Measurements from ENCODE around the gene SSX2IP.
A peak's percentile ranks its signal among the peaks of the same experiment; 100 is the strongest.

The SSX2IP gene

DNA sequence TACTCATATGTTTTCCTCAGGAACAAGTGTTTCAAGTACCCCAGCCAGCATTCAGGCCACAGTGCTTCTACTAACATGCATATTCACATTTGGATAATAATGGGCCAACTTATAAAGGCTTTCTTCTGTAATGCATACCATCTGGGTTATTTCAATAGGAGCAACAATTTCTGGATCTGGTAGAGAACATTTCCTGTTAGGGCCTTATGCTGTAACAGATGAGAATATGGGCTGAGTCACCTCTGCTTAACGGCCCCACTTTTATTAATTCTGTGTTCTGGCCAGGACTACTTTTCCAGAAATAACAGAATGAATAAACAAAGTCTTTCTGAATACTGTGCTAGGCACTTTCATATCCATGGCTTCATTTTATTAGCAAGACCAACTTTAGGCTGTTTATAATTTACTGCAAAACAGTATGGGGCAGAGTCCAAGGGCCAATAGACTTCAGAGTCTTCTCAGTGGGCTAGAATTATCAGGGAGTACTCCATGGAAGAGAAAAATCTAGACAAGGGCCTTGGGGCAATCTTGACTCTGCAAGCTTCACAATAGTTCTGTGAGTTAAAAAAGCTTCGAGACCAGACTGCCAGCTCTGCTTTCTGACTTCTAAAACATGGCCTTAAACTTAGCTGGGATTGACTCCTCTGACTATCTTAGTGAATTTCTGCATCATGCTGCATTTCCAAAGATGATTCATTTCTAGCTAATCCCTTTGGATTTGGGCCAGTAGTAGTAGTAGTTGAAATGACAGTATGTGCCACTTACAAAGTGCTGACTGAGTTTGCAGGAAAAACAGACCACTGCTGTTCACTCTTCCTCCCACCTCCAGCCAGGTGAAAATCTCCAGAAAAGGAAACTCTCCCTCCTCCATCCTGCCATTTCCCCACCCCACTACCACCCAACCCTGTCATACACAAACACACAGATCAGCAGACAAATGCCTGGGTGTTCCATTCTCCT, 8.2 kb upstream of the SSX2IP start:
- H3K27me3 Mint-ChIP-seq (ENCODE audit: low read depth) = peaks cover 21% of the 10 kb centered on the region
- H3K4me3 Mint-ChIP-seq = no peak overlapping the region
- no peaks in the 10 kb centered on the region for H3K9me3 Mint-ChIP-seq
- peaks cover 11% of the 10 kb centered on the region for H3K4me1 Mint-ChIP-seq (ENCODE audit: low read depth)
- no peak overlapping the region for H3K27ac Mint-ChIP-seq
- H3K36me3 Mint-ChIP-seq (ENCODE audit: low read depth) = no peaks in the 10 kb centered on the region

DNA sequence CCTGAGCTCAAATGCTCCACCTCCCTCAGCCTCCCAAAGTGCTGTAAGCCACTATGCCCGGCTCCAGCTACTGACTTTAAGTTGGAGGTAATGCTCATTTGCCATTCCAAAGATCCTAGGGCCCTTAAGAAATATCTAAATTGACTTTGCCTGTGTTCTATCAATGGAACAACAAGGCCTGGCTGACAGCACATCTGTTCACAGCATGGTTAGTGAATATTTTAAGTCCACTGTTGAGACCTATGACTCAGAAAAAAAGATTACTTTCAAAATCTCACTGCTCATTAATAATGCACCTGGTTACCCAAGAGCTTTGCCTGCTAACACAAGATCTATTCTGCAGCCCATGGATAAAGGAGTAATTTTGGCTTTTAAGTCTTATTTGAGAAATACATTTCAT, 3.5 kb upstream of the SSX2IP start:
- H3K36me3 Mint-ChIP-seq (ENCODE audit: low read depth) = peaks cover 3% of the 10 kb centered on the region
- H3K9me3 Mint-ChIP-seq = no peaks in the 10 kb centered on the region
- H3K27me3 Mint-ChIP-seq (ENCODE audit: low read depth) = peaks cover 4% of the 10 kb centered on the region
- H3K4me3 Mint-ChIP-seq = no peak overlapping the region
- peaks cover 28% of the 10 kb centered on the region for H3K4me1 Mint-ChIP-seq (ENCODE audit: low read depth)
- H3K27ac Mint-ChIP-seq = no peak overlapping the region

GRCh38 chr1:84693005-84693404, 2.7 kb upstream of the SSX2IP start:
- peaks cover 33% of the 10 kb centered on the region for H3K4me1 Mint-ChIP-seq (ENCODE audit: low read depth)
- peaks cover 7% of the 10 kb centered on the region for H3K27me3 Mint-ChIP-seq (ENCODE audit: low read depth)
- H3K27ac Mint-ChIP-seq = peak overlapping the region; percentile 79
- no peaks in the 10 kb centered on the region for H3K9me3 Mint-ChIP-seq
- peaks cover 3% of the 10 kb centered on the region for H3K36me3 Mint-ChIP-seq (ENCODE audit: low read depth)
- H3K4me3 Mint-ChIP-seq = peak overlapping the region; percentile 70

DNA sequence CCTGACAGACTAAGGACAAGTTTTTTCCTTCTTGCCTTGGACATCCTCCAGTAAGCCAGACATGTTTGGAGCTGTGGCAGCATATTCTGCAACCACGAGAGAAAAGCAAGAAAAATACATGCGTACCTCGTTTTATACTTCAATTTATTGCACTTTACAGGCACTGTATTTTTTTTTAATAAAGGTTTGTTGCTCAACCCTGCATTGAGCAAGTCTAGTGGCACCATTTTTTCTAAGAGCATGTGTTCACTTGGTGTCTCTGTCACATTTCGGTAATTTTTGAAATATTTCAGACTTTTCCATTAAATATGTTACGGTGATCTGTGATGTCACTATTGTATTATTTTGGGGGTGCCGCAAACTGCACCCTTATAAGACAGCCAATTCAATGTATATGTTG, 2.1 kb upstream of the SSX2IP start:
- Mint-ChIP-seq H3K27ac (peak overlapping the region; percentile 79), H3K9me3 (no peaks in the 10 kb centered on the region), H3K4me1 (ENCODE audit: low read depth) (peaks cover 38% of the 10 kb centered on the region), H3K27me3 (ENCODE audit: low read depth) (peaks cover 5% of the 10 kb centered on the region), H3K4me3 (peak overlapping the region; percentile 70), H3K36me3 (ENCODE audit: low read depth) (peaks cover 3% of the 10 kb centered on the region)

- Mint-ChIP-seq H3K4me3 (peak overlapping the region; percentile 92), H3K27ac (peak overlapping the region; percentile 95), H3K36me3 (ENCODE audit: low read depth) (peaks cover 5% of the 10 kb centered on the region), H3K27me3 (ENCODE audit: low read depth) (peaks cover 3% of the 10 kb centered on the region), H3K4me1 (ENCODE audit: low read depth) (peaks cover 43% of the 10 kb centered on the region), H3K9me3 (no peaks in the 10 kb centered on the region)
Observed at GRCh38 chr1:84691122-84691783, 992 bp upstream of the SSX2IP start.

DNA sequence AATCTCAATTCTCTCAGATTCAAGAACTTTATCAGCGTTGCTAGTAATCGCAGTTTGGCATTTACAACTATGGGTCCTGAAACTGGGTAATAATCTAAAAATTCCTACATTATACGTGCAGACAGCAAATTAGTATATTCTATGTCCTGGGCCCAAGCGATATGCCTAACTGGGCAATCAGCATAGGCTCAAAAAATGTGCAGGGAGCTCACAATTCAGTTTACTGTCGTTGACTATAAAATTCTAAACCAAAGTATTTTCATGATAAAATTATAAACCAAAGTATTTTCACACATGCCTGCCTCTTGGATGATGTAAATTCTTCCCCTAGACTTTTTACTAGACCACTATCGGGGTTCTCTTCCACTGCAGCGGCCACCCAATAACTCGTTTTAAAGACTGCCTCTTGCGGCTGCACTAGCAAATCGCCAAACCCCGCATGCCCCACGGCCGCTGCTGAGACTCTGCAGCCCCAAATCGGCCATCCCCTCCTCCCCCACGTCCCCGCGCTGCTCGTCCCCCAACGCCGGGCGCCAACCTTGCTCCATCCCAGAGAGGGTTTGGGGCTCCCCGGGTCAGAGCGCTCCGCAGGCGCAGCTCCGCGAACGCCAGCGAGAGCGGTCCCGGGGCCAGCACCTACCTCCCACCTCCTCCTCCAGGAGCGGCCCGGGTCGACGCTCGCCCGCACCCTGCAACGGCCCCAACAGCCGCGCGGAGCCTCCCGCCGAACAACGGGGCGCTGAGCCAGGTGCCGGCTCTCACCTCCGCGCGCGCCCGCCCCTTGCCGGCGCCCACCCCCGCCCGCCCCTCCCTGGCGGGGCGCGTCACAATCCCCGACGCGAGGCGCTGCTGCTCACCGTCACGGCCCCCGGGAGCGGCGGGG, 506 bp downstream of the SSX2IP start:
- Mint-ChIP-seq H3K27me3 (ENCODE audit: low read depth) (peaks cover 3% of the 10 kb centered on the region), H3K9me3 (no peaks in the 10 kb centered on the region), H3K4me3 (peak overlapping the region; percentile 92), H3K36me3 (ENCODE audit: low read depth) (peaks cover 5% of the 10 kb centered on the region), H3K4me1 (ENCODE audit: low read depth) (peaks cover 44% of the 10 kb centered on the region), H3K27ac (peak overlapping the region; percentile 84)

DNA sequence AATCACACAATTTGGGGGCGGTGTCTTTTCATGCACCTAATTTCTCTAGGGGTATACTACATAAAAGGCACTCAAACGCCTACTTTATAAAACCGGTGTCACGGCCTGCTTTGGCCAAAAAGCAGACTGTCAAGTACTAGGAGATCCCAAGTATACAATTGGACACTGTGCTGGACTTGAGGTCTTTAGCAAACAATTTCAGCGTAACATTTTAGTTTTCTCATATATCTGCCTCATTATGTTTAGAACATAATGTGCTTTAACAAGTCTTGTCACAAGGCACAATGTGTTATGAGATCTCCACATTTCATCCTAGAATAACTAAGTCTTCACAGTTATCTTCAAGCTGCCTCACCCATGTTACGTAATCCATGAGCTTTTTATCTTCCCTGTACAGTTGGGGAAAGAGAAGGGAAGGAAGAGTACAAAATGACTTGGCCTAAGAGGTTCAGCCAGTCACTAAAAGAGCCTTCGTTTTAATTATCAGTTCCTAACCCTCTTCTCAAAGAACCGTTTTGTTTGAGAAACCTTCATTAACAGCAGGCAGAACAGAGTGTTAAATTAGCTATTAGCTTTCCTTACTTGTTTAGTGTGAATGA, 1.7 kb downstream of the SSX2IP start:
- peak overlapping the region; percentile 21 for H3K27ac Mint-ChIP-seq
- peaks cover 3% of the 10 kb centered on the region for H3K27me3 Mint-ChIP-seq (ENCODE audit: low read depth)
- no peaks in the 10 kb centered on the region for H3K9me3 Mint-ChIP-seq
- peak overlapping the region; percentile 70 for H3K4me3 Mint-ChIP-seq
- peaks cover 41% of the 10 kb centered on the region for H3K4me1 Mint-ChIP-seq (ENCODE audit: low read depth)
- H3K36me3 Mint-ChIP-seq (ENCODE audit: low read depth) = peaks cover 5% of the 10 kb centered on the region

GRCh38 chr1:84687714-84688462, 2.4 kb downstream of the SSX2IP start:
- Mint-ChIP-seq H3K36me3 (ENCODE audit: low read depth) (peaks cover 5% of the 10 kb centered on the region), H3K27ac (no peak overlapping the region), H3K9me3 (no peaks in the 10 kb centered on the region), H3K27me3 (ENCODE audit: low read depth) (peaks cover 3% of the 10 kb centered on the region), H3K4me3 (no peak overlapping the region), H3K4me1 (ENCODE audit: low read depth) (peaks cover 38% of the 10 kb centered on the region)

DNA sequence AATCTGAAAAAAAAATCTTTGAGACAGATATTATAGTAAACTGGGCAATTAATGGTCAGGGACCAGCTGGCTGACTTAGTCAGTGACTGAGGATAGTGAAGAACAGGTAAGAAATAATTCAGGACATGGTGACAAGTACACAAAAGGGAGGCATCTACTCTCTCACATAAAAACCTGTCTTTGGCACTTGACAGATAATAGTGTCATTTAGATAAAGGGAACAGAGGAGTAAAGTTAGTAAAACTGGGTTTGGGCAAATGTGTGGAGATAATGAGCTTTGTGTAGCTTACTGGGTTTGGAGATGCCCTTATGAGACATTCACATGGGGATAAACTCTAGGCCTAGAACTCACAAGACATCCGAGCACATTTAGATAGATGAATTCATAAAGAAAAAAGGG, 4.0 kb downstream of the SSX2IP start:
- no peaks in the 10 kb centered on the region for H3K9me3 Mint-ChIP-seq
- peaks cover 5% of the 10 kb centered on the region for H3K36me3 Mint-ChIP-seq (ENCODE audit: low read depth)
- peaks cover 30% of the 10 kb centered on the region for H3K4me1 Mint-ChIP-seq (ENCODE audit: low read depth)
- H3K27me3 Mint-ChIP-seq (ENCODE audit: low read depth) = peaks cover 3% of the 10 kb centered on the region
- H3K4me3 Mint-ChIP-seq = no peak overlapping the region
- H3K27ac Mint-ChIP-seq = no peak overlapping the region

DNA sequence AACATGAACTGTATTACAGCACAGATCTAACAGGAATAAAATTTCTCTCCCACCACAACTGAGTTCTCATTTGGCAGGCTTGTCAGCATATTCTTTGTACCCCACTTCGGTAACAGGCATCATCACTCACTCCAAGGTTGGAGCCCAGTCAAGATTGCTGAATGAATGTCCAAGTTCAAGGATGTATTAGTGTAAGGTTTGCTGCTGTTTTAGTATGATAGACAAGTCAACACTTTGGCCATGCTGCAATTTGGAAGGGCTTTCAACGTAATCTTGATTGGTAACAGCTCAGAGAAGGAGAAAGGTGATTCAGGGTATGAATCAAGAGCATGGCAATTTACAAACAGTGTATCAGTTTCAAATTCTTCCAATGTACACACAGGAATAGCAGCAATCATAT, 6.8 kb downstream of the SSX2IP start:
- no peaks in the 10 kb centered on the region for H3K27me3 Mint-ChIP-seq (ENCODE audit: low read depth)
- H3K36me3 Mint-ChIP-seq (ENCODE audit: low read depth) = peaks cover 2% of the 10 kb centered on the region
- no peaks in the 10 kb centered on the region for H3K9me3 Mint-ChIP-seq
- H3K27ac Mint-ChIP-seq = no peak overlapping the region
- peaks cover 12% of the 10 kb centered on the region for H3K4me1 Mint-ChIP-seq (ENCODE audit: low read depth)
- no peak overlapping the region for H3K4me3 Mint-ChIP-seq

- H3K4me3 Mint-ChIP-seq = no peak overlapping the region
- H3K9me3 Mint-ChIP-seq = no peaks in the 10 kb centered on the region
- peaks cover 6% of the 10 kb centered on the region for H3K4me1 Mint-ChIP-seq (ENCODE audit: low read depth)
- no peaks in the 10 kb centered on the region for H3K27me3 Mint-ChIP-seq (ENCODE audit: low read depth)
- H3K27ac Mint-ChIP-seq = no peak overlapping the region
- H3K36me3 Mint-ChIP-seq (ENCODE audit: low read depth) = peaks cover 3% of the 10 kb centered on the region
Observed at GRCh38 chr1:84682047-84682446, 8.2 kb downstream of the SSX2IP start.

DNA sequence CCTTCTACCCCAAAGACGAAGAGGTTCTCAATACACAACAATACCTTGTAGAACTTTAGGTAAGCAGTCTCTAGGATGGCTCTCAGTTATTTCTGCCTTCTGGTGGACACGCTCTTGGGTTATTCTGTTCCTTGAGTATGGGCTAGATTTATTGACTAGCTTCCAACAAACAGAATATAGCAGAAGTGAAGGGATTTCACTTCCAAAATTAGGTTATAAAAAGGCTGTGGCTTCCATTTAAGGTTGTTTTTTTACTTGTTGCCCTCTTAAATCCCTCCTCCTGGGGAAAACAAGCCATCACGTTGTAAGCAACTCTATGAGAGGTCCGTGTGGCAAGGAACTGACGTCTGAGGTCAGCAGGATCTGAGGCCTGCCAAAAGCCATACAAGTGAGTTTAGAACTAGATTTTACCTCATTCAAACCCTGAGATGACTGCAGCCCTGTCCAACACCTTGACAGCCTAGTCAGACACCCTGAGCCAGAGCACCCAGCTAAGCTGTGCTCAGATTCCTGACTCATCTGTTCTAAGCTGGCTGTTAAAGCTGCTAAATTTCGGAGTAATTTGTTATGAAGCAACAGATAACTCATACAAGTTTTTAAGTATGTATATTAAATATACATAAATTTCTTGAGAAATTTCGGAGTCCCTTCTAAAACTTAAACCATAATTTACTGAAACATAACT, 12.7 kb downstream of the SSX2IP start:
- Mint-ChIP-seq H3K36me3 (ENCODE audit: low read depth) (peaks cover 1% of the 10 kb centered on the region), H3K27me3 (ENCODE audit: low read depth) (no peaks in the 10 kb centered on the region), H3K9me3 (no peaks in the 10 kb centered on the region), H3K4me3 (no peak overlapping the region), H3K4me1 (ENCODE audit: low read depth) (no peaks in the 10 kb centered on the region), H3K27ac (no peak overlapping the region)

DNA sequence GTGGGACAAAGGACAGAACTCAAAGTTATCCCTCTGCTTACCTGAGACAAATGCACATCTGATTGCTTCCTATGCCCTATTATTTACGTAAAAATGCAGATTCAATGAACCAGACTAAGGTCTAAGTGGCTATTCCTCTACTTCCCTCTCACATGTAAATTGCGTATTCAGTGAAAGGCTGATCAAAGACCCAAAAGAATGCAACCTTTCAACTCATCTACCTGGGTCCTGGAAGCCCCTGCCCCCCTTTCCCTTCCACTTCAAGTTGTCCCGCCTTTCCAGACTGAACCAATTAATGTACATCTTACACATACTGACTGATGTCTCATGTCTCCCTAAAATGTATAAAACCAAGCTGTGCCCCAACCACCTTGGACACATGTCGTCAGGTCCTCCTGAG, 14.6 kb downstream of the SSX2IP start:
- Mint-ChIP-seq H3K4me3 (no peak overlapping the region), H3K27ac (no peak overlapping the region), H3K4me1 (ENCODE audit: low read depth) (peaks cover 2% of the 10 kb centered on the region), H3K36me3 (ENCODE audit: low read depth) (peaks cover 1% of the 10 kb centered on the region), H3K27me3 (ENCODE audit: low read depth) (no peaks in the 10 kb centered on the region), H3K9me3 (no peaks in the 10 kb centered on the region)
